ENCODE data around the gene FCN2. TPM values are rescaled to one million over a fixed set of nuclear protein-coding genes. Genes with fewer than 3 reads are reported as not detected.

FCN2 gene
- total RNA-seq, 4 donors from 2014 or later = not detected

GRCh38 chr9:134928436-134929192 is 48.0 kb downstream of the FCN2 start:
- WGBS, 2 donors = 83 to 94% methylated on average over 2 to 5 of the region's 15 CpGs
- H3K4me3 ChIP-seq = no peak overlapping the region
- intact Hi-C loops (cut with DNase I) = no loop called here
- DNase-seq = no peak
- no peak for TF ChIP-seq POLR2A (IDR thresholded peaks at IDR 0.05)
- TF ChIP-seq, protein P1, sequence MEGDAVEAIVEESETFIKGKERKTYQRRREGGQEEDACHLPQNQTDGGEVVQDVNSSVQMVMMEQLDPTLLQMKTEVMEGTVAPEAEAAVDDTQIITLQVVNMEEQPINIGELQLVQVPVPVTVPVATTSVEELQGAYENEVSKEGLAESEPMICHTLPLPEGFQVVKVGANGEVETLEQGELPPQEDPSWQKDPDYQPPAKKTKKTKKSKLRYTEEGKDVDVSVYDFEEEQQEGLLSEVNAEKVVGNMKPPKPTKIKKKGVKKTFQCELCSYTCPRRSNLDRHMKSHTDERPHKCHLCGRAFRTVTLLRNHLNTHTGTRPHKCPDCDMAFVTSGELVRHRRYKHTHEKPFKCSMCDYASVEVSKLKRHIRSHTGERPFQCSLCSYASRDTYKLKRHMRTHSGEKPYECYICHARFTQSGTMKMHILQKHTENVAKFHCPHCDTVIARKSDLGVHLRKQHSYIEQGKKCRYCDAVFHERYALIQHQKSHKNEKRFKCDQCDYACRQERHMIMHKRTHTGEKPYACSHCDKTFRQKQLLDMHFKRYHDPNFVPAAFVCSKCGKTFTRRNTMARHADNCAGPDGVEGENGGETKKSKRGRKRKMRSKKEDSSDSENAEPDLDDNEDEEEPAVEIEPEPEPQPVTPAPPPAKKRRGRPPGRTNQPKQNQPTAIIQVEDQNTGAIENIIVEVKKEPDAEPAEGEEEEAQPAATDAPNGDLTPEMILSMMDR (IDR thresholded peaks at IDR 0.05) = no peak
- H3K4me1 ChIP-seq = no peaks in the 10 kb centered on the region
- peaks cover 0 to 54% (median 0%) of the 10 kb centered on the region in 4 donors for H3K27me3 ChIP-seq
- H3K27ac ChIP-seq = peak overlapping the region in 1 of 4 donors; percentile 55
- H3K36me3 ChIP-seq = no peaks in the 10 kb centered on the region
- H3K9me3 ChIP-seq = no peaks in the 10 kb centered on the region

DNA sequence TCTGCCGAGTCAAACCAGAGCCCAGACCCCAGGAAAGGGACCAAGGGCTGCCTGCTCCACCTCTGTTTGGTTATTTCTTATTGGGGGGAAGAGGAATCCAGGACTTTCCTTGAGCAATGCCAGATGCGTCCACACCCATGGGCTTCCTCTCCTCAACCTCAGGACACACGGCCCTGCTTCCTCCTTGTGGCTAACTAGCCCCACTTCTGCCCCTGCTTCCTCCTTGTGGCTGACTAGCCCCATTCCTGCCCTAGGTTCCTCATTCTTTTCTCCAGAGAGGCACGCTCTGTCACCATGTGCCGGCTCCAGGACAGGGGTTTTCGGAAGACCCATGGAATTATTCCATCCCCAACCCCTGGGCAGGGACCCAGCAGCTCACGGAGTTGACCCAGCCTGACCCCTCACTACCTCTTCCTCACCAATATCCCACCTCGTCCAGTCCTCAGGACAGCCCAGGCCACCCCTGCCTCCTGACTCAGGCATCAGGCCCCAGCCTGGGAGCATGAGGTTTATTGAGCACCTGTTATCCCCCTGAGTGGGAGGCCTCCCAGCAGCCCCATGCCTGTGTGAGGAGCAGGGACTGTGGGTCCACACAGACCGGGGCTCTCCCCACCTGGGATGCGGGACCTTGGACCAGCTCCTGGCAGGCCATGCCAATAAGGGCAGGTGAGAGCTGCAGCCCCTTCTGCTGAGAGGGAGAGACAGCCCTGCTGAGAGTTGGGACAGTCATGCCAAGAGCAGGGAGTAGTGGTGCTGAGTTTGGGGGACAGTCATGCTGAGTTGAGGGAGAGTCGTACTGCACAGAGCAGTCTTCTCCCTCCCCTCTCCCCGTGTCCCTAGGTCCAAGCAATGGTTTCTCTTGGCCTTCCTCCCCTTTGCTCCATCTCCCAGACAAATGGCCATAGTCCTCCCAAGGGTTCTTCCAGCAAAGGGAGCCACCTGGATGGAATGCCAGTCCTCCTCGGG is 48.9 kb downstream of the FCN2 start:
- intact Hi-C loops (cut with DNase I) = no loop called here
- WGBS, 2 donors = 54 to 61% methylated on average over 6 to 10 of the region's 13 CpGs
- no peak for TF ChIP-seq POLR2A (IDR thresholded peaks at IDR 0.05)
- TF ChIP-seq, protein P1 (IDR thresholded peaks at IDR 0.05) = no peak
- Histone ChIP-seq H3K4me3 (no peak overlapping the region), H3K9me3 (no peaks in the 10 kb centered on the region), H3K4me1 (no peaks in the 10 kb centered on the region), H3K27me3 (peaks cover 0 to 63% (median 0%) of the 10 kb centered on the region in 4 donors), H3K36me3 (no peaks in the 10 kb centered on the region), H3K27ac (peak overlapping the region in 1 of 4 donors; percentile 55)
- DNase-seq = no peak

DNA sequence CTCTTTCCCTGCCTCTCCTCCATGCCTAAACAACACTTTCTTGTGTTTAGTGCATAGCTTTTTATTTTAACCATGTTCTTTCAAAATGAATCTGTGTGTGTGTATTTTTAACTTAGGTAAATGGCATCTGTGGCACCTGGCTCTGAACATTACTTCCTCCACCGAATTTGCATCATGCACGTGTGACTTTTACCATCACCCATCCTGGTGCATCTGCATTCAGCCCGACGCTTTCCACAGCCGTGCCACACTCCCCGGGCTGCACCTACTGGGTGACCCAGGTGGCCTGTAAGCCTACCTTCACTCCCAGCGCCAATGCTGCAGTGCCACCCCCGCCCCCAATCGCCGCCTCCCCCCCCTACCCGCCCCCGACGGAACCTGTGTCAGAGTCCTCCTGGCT is 49.8 kb downstream of the FCN2 start:
- H3K9me3 ChIP-seq = no peaks in the 10 kb centered on the region
- no peak overlapping the region for H3K4me3 ChIP-seq
- DNase-seq = no peak
- no peaks in the 10 kb centered on the region for H3K4me1 ChIP-seq
- WGBS, 2 donors = 73 to 77% methylated on average over 6 to 7 of the region's 13 CpGs
- H3K27ac ChIP-seq = no peak overlapping the region
- H3K27me3 ChIP-seq = peaks cover 0 to 72% (median 0%) of the 10 kb centered on the region in 4 donors
- TF ChIP-seq POLR2A (IDR thresholded peaks at IDR 0.05) = no peak
- TF ChIP-seq, protein P1 (IDR thresholded peaks at IDR 0.05) = no peak
- H3K36me3 ChIP-seq = no peaks in the 10 kb centered on the region
- intact Hi-C loops (cut with DNase I) = no loop called here

GRCh38 chr9:134932171-134932570 is 51.6 kb downstream of the FCN2 start:
- Histone ChIP-seq H3K36me3 (no peaks in the 10 kb centered on the region), H3K4me1 (no peaks in the 10 kb centered on the region), H3K9me3 (no peaks in the 10 kb centered on the region), H3K27ac (no peak overlapping the region), H3K27me3 (peaks cover 0 to 84% (median 0%) of the 10 kb centered on the region in 4 donors), H3K4me3 (no peak overlapping the region)
- WGBS, 2 donors = 89% methylated on average over 12 of the region's 12 CpGs
- DNase-seq = no peak
- intact Hi-C loops (cut with DNase I) = no loop called here
- TF ChIP-seq, protein P1 (IDR thresholded peaks at IDR 0.05) = no peak
- TF ChIP-seq POLR2A (IDR thresholded peaks at IDR 0.05) = no peak

GRCh38 chr9:134932606-134933005 is 52.0 kb downstream of the FCN2 start:
- peaks cover 0 to 89% (median 0%) of the 10 kb centered on the region in 4 donors for H3K27me3 ChIP-seq

More at GRCh38 chr9:134932606-134933005, 52.0 kb downstream of the FCN2 start:
- H3K4me1 ChIP-seq = no peaks in the 10 kb centered on the region
- no peaks in the 10 kb centered on the region for H3K9me3 ChIP-seq
- intact Hi-C loops (cut with DNase I) = no loop called here
- no peak for DNase-seq
- H3K27ac ChIP-seq = no peak overlapping the region
- H3K4me3 ChIP-seq = no peak overlapping the region
- no peaks in the 10 kb centered on the region for H3K36me3 ChIP-seq
- 59 to 64% methylated on average over 5 of the region's 5 CpGs for WGBS, 2 donors
- TF ChIP-seq, protein P1 (IDR thresholded peaks at IDR 0.05) = no peak
- TF ChIP-seq POLR2A (IDR thresholded peaks at IDR 0.05) = no peak

Data from esophagus squamous epithelium (tissue), 5 donors.